ENCODE data around the gene DARS1.
A peak's percentile ranks its signal among the peaks of the same experiment; 100 is the strongest.
"Not testable (repeated sequence)": the region's sequence is repeated elsewhere in the genome, so short reads cannot be mapped to it uniquely, and the experiment has no call there.

Gene DARS1

GRCh38 chr2:135935914-135936313, 49.5 kb downstream of the DARS1 start:
- no peak for DNase-seq

- no peak for DNase-seq
Observed at GRCh38 chr2:135931776-135932443, 53.5 kb downstream of the DARS1 start.

GRCh38 chr2:135926605-135927004, 58.8 kb downstream of the DARS1 start:
- DNase-seq, result no peak

GRCh38 chr2:135925571-135925970, 59.9 kb downstream of the DARS1 start:
- DNase-seq, result no peak

GRCh38 chr2:135916207-135916606, 69.2 kb downstream of the DARS1 start:
- DNase-seq, result no peak

GRCh38 chr2:135914485-135914884, 70.9 kb downstream of the DARS1 start:
- DNase-seq, result no peak

- no peak for DNase-seq
Observed at GRCh38 chr2:135913727-135914365, 71.6 kb downstream of the DARS1 start.

GRCh38 chr2:135909976-135910375, 75.5 kb downstream of the DARS1 start:
- no peak for DNase-seq

GRCh38 chr2:135905679-135906078, 79.7 kb downstream of the DARS1 start:
- no peak for DNase-seq

GRCh38 chr2:135904341-135904989, 81.0 kb downstream of the DARS1 start:
- no peak for DNase-seq

- DNase-seq, result no peak
Observed at GRCh38 chr2:135903650-135904049, 81.8 kb downstream of the DARS1 start.

- DNase-seq, result no peak
Observed at GRCh38 chr2:135899567-135899966, 85.9 kb downstream of the DARS1 start.

GRCh38 chr2:135898234-135898786, 87.1 kb downstream of the DARS1 start:
- no peak for DNase-seq

- DNase-seq, result no peak
Observed at GRCh38 chr2:135894930-135895329, 90.5 kb downstream of the DARS1 start.

GRCh38 chr2:135893374-135893794, 92.0 kb downstream of the DARS1 start:
- no peak for DNase-seq

GRCh38 chr2:135890835-135891234, 94.6 kb downstream of the DARS1 start:
- DNase-seq, result no peak

- DNase-seq, result no peak
Observed at GRCh38 chr2:135890149-135890548, 95.3 kb downstream of the DARS1 start.

GRCh38 chr2:135888587-135888986, 96.8 kb downstream of the DARS1 start:
- not testable (repeated sequence) for DNase-seq

GRCh38 chr2:135885709-135886108, 99.7 kb downstream of the DARS1 start:
- no peak for DNase-seq

- DNase-seq, result no peak
Observed at GRCh38 chr2:135882415-135882814, 103.0 kb downstream of the DARS1 start.

GRCh38 chr2:135876770-135877169, 108.7 kb downstream of the DARS1 start:
- DNase-seq, result not testable (repeated sequence)

GRCh38 chr2:135876066-135876711, 109.2 kb downstream of the DARS1 start, which contains the start of gene MCM6:
TSS of gene MCM6 (minus strand) at chr2:135876443. CDS start at chr2:135876365, 78 bp downstream.
- DNase-seq, result peak; percentile 88

- DNase-seq, result no peak
Observed at GRCh38 chr2:135875491-135876065, 109.8 kb downstream of the DARS1 start.
